ENCODE results near the gene GPR179.

GRCh38 chr17:38342886-38343607, 709 bp downstream of the GPR179 start:
- TF ChIP-seq, protein P1, sequence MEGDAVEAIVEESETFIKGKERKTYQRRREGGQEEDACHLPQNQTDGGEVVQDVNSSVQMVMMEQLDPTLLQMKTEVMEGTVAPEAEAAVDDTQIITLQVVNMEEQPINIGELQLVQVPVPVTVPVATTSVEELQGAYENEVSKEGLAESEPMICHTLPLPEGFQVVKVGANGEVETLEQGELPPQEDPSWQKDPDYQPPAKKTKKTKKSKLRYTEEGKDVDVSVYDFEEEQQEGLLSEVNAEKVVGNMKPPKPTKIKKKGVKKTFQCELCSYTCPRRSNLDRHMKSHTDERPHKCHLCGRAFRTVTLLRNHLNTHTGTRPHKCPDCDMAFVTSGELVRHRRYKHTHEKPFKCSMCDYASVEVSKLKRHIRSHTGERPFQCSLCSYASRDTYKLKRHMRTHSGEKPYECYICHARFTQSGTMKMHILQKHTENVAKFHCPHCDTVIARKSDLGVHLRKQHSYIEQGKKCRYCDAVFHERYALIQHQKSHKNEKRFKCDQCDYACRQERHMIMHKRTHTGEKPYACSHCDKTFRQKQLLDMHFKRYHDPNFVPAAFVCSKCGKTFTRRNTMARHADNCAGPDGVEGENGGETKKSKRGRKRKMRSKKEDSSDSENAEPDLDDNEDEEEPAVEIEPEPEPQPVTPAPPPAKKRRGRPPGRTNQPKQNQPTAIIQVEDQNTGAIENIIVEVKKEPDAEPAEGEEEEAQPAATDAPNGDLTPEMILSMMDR (IDR thresholded peaks at IDR 0.05): no peak
- no peak for TF ChIP-seq POLR2A (IDR thresholded peaks at IDR 0.05)
